Activated naive CD4-positive, alpha-beta T cell treated with anti-CD3 and anti-CD28 coated beads, Interleukin-2, amount 50 U/mL, for 24 hours (primary cell): ENCODE results near the gene SLC16A6.
"Not testable (repeated sequence)": the region's sequence is repeated elsewhere in the genome, so short reads cannot be mapped to it uniquely, and the experiment has no call there.

ENCODE experiments used
- H3K27ac Mint-ChIP-seq: one replicate; pipeline ENCODE4 v1.8.0; 2021; ENCODE audit warnings: mild to moderate bottlenecking, mixed read lengths
- H3K27me3 Mint-ChIP-seq: one replicate; pipeline ENCODE4 v1.8.0; 2021; ENCODE audit warnings: mixed read lengths
- H3K36me3 Mint-ChIP-seq: one replicate; pipeline ENCODE4 v1.8.0; 2021; ENCODE audit warnings: mixed read lengths
- H3K4me1 Mint-ChIP-seq: one replicate; pipeline ENCODE4 v1.8.0; 2021; ENCODE audit warnings: mixed read lengths
- H3K4me3 Mint-ChIP-seq: one replicate; pipeline ENCODE4 v1.8.0; 2021; ENCODE audit warnings: mild to moderate bottlenecking, mixed read lengths
- H3K9me3 Mint-ChIP-seq: one replicate; pipeline ENCODE4 v1.8.0; 2021; ENCODE audit warnings: mixed read lengths

SLC16A6 gene

DNA sequence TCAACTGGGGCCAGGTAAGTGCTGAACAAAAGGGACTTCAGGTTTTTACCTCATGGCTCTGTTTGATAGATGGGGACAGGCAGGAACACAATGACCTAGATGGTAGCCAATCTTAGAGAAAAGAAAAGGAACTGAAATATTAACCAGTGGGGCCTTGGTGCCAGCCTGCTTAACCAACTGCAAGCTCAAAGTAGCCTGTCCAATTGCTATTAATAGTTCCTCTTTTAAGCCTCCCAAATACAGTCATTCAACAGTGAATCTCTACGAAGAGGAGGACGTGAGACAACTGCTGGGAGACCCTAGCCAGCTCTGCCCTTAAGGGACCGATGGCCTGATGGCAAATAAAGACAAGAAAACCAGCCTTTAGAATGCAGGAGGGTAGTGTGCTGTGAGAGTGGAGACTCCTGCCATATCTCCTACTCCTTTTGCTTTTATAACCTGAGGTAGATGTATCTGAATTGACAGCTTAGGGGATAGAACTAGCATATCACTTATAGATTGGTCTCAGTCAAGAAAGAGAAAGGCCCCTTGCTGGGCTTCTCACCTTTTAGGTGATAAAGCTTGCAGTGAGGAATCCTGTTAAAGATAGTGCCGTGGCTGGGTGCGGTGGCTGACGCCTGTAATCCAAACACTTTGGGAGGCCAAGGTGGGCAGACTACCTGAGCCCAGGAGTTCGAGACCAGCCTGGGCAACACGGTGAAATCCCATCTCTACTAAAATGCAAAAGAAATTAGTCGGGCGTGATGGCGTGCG lies 28.7 kb upstream of the SLC16A6 start:
- no peaks in the 10 kb centered on the region for H3K9me3 Mint-ChIP-seq
- peaks cover 2% of the 10 kb centered on the region for H3K36me3 Mint-ChIP-seq
- no peaks in the 10 kb centered on the region for H3K27me3 Mint-ChIP-seq
- H3K4me3 Mint-ChIP-seq = no peak overlapping the region
- H3K4me1 Mint-ChIP-seq = peaks cover 44% of the 10 kb centered on the region
- no peak overlapping the region for H3K27ac Mint-ChIP-seq

DNA sequence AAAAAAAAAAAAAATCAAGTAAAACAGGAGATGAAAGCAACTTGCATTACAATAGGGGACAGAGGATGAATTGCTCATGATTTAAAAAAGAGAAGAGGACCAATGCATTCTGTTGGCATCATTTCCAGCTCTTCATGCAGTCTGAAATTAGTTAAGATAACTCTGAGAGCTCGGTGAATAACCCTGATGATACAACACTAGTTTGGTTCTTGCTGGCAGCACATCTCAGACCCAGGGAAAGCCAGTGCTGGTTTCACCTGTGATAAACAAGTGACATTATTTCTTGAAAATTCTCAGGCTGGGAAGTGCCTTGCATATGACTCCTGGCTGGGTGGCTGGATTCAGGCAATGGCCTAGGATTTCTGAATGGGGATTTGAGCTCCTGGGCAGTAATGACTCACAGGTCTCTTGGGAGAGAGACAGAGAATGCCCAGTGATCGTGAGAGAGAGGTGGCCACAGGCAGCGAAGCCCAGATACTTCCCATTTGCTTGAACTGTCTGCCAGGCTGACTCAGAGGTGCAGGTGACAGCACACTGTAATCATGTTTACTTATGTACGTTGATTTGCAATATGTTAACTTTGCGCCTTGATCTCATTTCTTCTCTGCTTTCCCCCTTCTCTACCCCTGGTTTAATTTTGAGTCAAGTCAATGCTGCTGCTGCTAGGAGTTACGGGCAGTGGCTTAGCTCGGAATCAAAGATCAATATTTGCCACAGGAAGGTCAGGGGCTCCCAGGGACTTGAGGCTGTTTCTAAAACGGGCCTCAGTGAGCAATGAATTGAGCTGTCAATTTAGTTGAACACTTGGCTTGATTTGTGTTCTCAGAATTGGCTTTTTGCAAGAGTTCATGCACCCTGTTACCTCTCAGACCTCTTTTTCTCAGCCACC lies 27.4 kb upstream of the SLC16A6 start:
- H3K4me3 Mint-ChIP-seq = no peak overlapping the region
- H3K9me3 Mint-ChIP-seq = no peaks in the 10 kb centered on the region
- H3K36me3 Mint-ChIP-seq = peaks cover 2% of the 10 kb centered on the region
- peaks cover 41% of the 10 kb centered on the region for H3K4me1 Mint-ChIP-seq
- no peaks in the 10 kb centered on the region for H3K27me3 Mint-ChIP-seq
- no peak overlapping the region for H3K27ac Mint-ChIP-seq

DNA sequence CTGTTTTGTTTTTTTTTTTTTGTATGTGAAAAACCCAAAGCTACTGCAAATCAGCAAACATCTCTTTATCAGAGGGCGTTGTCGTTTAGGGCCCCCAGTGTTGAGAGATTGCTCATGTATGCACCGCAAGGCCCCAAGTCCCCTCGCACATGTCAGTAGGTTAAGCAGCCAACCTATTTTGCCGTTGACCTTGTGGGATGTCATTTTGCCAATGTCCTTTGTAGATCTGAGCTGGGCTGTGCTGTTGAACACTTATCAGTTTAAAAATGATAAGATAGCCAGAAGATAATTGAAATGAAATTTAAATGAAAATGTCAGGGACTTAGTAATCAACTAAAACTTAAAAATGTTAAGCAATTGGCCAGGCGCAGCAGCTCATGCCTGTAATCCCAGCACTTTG lies 26.5 kb upstream of the SLC16A6 start:
- H3K4me1 Mint-ChIP-seq = peaks cover 45% of the 10 kb centered on the region
- H3K9me3 Mint-ChIP-seq = no peaks in the 10 kb centered on the region
- no peak overlapping the region for H3K27ac Mint-ChIP-seq
- peaks cover 2% of the 10 kb centered on the region for H3K36me3 Mint-ChIP-seq
- H3K4me3 Mint-ChIP-seq = no peak overlapping the region
- H3K27me3 Mint-ChIP-seq = no peaks in the 10 kb centered on the region

- Mint-ChIP-seq H3K9me3 (no peaks in the 10 kb centered on the region), H3K4me1 (peaks cover 57% of the 10 kb centered on the region), H3K27me3 (no peaks in the 10 kb centered on the region), H3K27ac (no peak overlapping the region), H3K36me3 (peaks cover 5% of the 10 kb centered on the region), H3K4me3 (no peak overlapping the region)
Observed at GRCh38 chr17:68315930-68316329, 25.0 kb upstream of the SLC16A6 start.

DNA sequence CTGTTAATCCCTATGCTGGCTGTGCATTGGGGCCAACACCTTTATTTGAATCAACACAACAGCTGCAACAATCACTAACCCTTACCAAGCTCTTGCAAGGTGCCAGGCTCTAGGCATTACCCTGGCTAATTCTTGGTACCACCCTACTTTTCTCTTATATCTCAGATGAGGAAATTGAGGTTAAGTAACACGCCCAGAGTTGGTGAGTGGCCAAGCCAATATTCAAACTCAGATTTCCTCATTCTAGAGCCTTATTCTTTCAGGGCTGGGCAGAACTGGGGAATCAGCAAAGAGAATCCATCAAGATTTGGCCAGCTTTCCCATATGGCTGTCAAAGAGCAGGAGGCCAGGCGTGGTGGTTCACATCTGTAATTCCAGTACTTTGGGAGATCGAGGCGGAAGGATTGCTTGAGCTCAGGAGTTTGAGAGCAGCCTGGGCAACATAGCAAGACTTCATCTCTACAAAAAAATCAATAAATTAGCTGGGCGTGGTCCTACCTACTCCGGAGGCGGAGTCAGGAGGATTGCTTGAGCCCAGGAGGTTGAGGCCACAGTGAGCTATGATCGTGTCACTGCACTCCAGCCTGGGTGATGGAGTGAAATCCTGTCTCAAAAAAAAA lies 24.1 kb upstream of the SLC16A6 start:
- no peaks in the 10 kb centered on the region for H3K9me3 Mint-ChIP-seq
- H3K36me3 Mint-ChIP-seq = peaks cover 5% of the 10 kb centered on the region
- peak overlapping the region; percentile 64 for H3K4me3 Mint-ChIP-seq
- no peak overlapping the region for H3K27ac Mint-ChIP-seq
- no peaks in the 10 kb centered on the region for H3K27me3 Mint-ChIP-seq
- peaks cover 63% of the 10 kb centered on the region for H3K4me1 Mint-ChIP-seq

DNA sequence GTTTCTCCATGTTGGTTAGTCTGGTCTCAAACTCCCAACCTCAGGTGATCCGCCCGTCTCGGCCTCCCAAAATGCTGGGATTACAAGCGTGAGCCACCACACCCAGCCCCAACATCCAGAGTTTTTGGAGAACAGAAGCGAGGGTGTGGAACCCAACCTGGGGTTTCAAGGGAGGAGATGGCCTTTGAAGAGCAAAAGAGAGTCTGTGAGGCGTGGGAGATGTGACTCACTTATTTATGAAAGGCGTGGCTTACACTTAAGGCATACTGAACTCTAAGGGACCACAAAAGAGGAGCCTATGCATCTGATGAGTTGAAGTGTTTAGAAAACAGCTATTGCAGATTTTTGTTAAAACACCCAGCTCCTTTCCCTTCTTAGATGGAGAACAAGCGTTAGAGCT lies 19.2 kb upstream of the SLC16A6 start:
- H3K4me1 Mint-ChIP-seq = peaks cover 62% of the 10 kb centered on the region
- no peak overlapping the region for H3K4me3 Mint-ChIP-seq
- H3K36me3 Mint-ChIP-seq = peaks cover 8% of the 10 kb centered on the region
- H3K27me3 Mint-ChIP-seq = no peaks in the 10 kb centered on the region
- H3K9me3 Mint-ChIP-seq = no peaks in the 10 kb centered on the region
- peak overlapping the region; percentile 68 for H3K27ac Mint-ChIP-seq

- H3K36me3 Mint-ChIP-seq, H3K27me3 Mint-ChIP-seq, H3K9me3 Mint-ChIP-seq, H3K27ac Mint-ChIP-seq, H3K4me3 Mint-ChIP-seq: not testable (repeated sequence)
- peaks cover 56% of the 10 kb centered on the region for H3K4me1 Mint-ChIP-seq
Observed at GRCh38 chr17:68309066-68309670, 18.2 kb upstream of the SLC16A6 start.

GRCh38 chr17:68308486-68308885 lies 17.6 kb upstream of the SLC16A6 start:
- peak overlapping the region; percentile 30 for H3K27ac Mint-ChIP-seq
- H3K36me3 Mint-ChIP-seq, H3K9me3 Mint-ChIP-seq, H3K27me3 Mint-ChIP-seq: not testable (repeated sequence)
- H3K4me1 Mint-ChIP-seq = peaks cover 51% of the 10 kb centered on the region
- peak overlapping the region; percentile 57 for H3K4me3 Mint-ChIP-seq

DNA sequence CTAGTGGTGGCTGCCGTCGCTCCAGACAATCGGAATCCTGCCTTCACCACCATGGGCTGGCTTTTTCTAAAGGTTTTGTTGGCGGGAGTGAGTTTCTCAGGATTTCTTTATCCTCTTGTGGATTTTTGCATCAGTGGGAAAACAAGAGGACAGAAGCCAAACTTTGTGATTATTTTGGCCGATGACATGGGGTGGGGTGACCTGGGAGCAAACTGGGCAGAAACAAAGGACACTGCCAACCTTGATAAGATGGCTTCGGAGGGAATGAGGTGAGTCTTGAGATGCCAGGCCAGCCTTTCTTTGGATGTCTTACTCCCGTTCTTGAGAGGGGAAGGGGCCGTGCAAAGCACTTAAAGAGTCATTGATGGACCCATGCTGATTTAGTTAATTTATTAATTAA lies 16.5 kb upstream of the SLC16A6 start:
- no peaks in the 10 kb centered on the region for H3K9me3 Mint-ChIP-seq
- no peak overlapping the region for H3K4me3 Mint-ChIP-seq
- H3K4me1 Mint-ChIP-seq = peaks cover 47% of the 10 kb centered on the region
- no peaks in the 10 kb centered on the region for H3K27me3 Mint-ChIP-seq
- no peak overlapping the region for H3K27ac Mint-ChIP-seq
- H3K36me3 Mint-ChIP-seq = peaks cover 8% of the 10 kb centered on the region

GRCh38 chr17:68306819-68307218 lies 15.9 kb upstream of the SLC16A6 start:
- no peaks in the 10 kb centered on the region for H3K27me3 Mint-ChIP-seq
- H3K36me3 Mint-ChIP-seq = peaks cover 8% of the 10 kb centered on the region
- H3K27ac Mint-ChIP-seq = no peak overlapping the region
- peaks cover 42% of the 10 kb centered on the region for H3K4me1 Mint-ChIP-seq
- no peaks in the 10 kb centered on the region for H3K9me3 Mint-ChIP-seq
- H3K4me3 Mint-ChIP-seq = no peak overlapping the region

DNA sequence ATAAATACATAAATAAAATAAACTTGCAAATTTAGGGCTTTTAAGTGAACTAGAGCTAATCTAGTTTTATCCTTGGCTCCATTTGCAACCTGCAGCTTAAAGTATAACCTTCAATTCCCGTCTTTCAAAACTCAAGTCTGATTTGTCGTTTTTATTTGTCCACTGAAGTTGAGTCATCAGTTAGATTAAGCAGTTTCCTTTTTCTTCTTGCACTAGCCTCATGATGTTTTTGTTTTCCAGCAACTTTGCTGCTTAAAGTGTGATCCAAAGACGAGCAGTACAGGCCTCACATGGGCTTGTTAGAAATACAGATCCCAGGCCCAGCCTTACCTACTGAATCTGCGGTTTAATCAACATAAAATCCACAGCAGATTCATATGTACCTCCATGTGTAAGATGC lies 14.2 kb upstream of the SLC16A6 start:
- H3K4me3 Mint-ChIP-seq = no peak overlapping the region
- H3K4me1 Mint-ChIP-seq = peaks cover 28% of the 10 kb centered on the region
- peaks cover 3% of the 10 kb centered on the region for H3K36me3 Mint-ChIP-seq
- H3K9me3 Mint-ChIP-seq = no peaks in the 10 kb centered on the region
- no peaks in the 10 kb centered on the region for H3K27me3 Mint-ChIP-seq
- H3K27ac Mint-ChIP-seq = no peak overlapping the region

DNA sequence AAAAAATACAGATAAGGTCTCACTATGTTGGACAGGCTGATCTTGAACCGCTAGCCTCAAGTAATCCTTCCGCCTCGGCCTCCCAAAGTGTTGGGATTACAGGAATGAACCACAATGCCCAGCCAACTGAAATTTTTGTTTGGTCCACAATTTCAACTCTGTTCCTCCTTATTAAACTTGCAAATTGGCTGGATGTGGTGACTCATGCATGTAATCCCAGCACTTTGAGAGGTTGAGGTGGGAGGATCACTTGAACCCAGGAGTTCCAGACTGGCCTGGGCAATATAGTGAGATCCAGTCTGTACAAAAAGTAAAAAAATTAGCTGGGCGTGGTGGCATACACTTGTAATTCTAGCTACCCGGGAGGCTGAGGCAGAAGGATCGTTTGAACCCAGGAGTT lies 13.8 kb upstream of the SLC16A6 start:
- Mint-ChIP-seq H3K36me3 (peaks cover 3% of the 10 kb centered on the region), H3K27ac (no peak overlapping the region), H3K4me1 (peaks cover 25% of the 10 kb centered on the region), H3K9me3 (no peaks in the 10 kb centered on the region), H3K27me3 (no peaks in the 10 kb centered on the region), H3K4me3 (no peak overlapping the region)

- no peak overlapping the region for H3K27ac Mint-ChIP-seq
- no peaks in the 10 kb centered on the region for H3K9me3 Mint-ChIP-seq
- H3K4me1 Mint-ChIP-seq = peaks cover 31% of the 10 kb centered on the region
- H3K27me3 Mint-ChIP-seq = no peaks in the 10 kb centered on the region
- H3K4me3 Mint-ChIP-seq = no peak overlapping the region
- no peaks in the 10 kb centered on the region for H3K36me3 Mint-ChIP-seq
Observed at GRCh38 chr17:68302666-68303065, 11.7 kb upstream of the SLC16A6 start.

DNA sequence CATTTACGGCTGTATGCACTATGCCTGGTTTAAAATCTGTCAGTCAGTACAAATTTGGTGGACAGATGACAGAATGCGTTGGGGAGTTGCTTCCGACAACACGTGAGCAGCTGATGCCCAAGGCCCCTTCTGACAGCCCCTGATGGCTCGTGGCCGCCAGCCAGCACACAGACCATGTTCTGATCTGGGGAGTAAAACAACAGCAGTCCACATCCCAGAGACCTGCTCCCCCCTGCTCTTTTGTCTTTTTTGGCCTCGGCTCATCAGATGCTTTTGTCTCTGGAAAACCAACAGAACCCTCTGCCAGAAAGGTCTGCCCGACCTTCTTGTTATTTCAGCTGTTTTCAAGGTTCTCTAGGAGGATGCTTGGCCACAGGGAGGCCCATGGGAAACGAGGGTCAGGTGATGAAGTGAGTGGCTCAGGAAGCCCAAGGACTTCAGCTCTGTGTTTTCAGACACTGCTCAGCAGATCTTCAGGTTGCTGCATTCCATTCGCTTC lies 11.2 kb upstream of the SLC16A6 start:
- Mint-ChIP-seq H3K27me3 (no peaks in the 10 kb centered on the region), H3K4me3 (no peak overlapping the region), H3K4me1 (peaks cover 31% of the 10 kb centered on the region), H3K27ac (no peak overlapping the region), H3K9me3 (no peaks in the 10 kb centered on the region), H3K36me3 (no peaks in the 10 kb centered on the region)

DNA sequence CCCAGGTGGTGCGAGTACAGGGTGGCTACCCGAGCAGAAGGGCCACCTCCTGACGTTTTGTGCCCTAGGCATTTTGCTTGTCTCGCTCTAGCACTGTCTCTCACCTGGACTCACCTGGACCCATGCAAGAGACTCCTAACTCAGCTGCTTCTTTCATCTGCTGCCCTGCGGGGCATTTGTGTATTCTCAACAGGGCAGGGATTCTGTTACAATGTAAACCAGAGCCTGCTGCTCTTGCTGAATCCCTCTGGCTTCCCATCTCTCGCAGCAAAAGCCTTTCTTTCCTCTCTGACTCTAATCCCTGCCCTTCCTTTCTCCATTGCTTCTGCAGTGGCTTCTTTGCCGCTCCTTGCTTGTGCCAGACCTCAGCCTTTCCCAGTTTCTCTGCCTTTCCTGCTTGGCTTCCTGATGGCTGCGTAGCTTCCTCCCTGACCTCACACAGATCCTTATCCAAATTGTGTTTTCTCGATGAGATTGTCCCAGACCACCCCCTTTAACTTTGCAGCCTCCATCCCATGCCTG lies 10.6 kb upstream of the SLC16A6 start:
- H3K9me3 Mint-ChIP-seq = no peaks in the 10 kb centered on the region
- H3K4me1 Mint-ChIP-seq = peaks cover 33% of the 10 kb centered on the region
- no peaks in the 10 kb centered on the region for H3K27me3 Mint-ChIP-seq
- no peak overlapping the region for H3K4me3 Mint-ChIP-seq
- H3K36me3 Mint-ChIP-seq = no peaks in the 10 kb centered on the region
- no peak overlapping the region for H3K27ac Mint-ChIP-seq
